Central memory CD8-positive, alpha-beta T cell (primary cell): Measurements from ENCODE around the gene PEAR1.

Source experiments
- ATAC-seq: fragments of 150-1000 bp; cut with Tn5 transposase; replicated peaks from 2 replicates; pipeline ENCODE4 v1.10.0; 2022; ENCODE audit warnings: mild to moderate bottlenecking, moderate FRiP score, moderate number of reproducible peaks; ENCODE audit not compliant: poor library complexity, severe bottlenecking; ENCODE audit errors: extremely low read depth
- DNase-seq, 2 donors: peaks; one replicate each; pipeline ENCODE4 v3.0.0; 2021; ENCODE audit warnings: low spot score in 2 of 2
- H3K27ac Mint-ChIP-seq: one replicate; pipeline ENCODE4 v1.8.0; 2022; ENCODE audit warnings: low read depth, mild to moderate bottlenecking, moderate library complexity, mixed read lengths
- H3K27me3 Mint-ChIP-seq: one replicate; pipeline ENCODE4 v1.8.0; 2022; ENCODE audit warnings: mixed read lengths
- H3K36me3 Mint-ChIP-seq: one replicate; pipeline ENCODE4 v1.8.0; 2022; ENCODE audit warnings: mild to moderate bottlenecking, moderate library complexity, mixed read lengths; ENCODE audit not compliant: insufficient read depth
- H3K4me1 Mint-ChIP-seq: one replicate; pipeline ENCODE4 v1.8.0; 2022; ENCODE audit warnings: mixed read lengths
- H3K4me3 Mint-ChIP-seq: one replicate; pipeline ENCODE4 v1.8.0; 2022; ENCODE audit warnings: mild to moderate bottlenecking, moderate library complexity, mixed read lengths
- H3K9me3 Mint-ChIP-seq: one replicate; pipeline ENCODE4 v1.8.0; 2022; ENCODE audit warnings: mixed read lengths

PEAR1 gene

DNA sequence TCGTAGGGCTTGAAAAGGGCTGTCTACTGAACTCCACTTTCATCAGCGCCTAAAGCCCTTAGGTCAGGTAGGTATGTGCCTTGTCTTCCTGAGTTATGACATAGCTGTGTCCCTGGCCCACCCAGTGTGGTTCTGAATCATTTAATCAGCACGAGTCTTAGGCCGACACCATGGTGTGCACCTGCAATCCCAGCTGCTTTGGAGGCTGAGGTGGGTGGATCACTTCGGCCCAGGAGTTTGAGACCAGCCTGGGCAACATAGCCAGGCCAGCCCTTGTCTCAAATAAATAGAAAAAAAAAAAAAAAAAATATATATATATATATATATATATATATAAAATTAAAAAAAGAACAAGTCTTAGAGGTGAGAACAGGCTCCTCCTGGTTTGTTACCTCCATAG is 42.7 kb downstream of the PEAR1 start:
- ATAC-seq (no peak), DNase-seq (no peak)
- no peak overlapping the region for H3K27ac Mint-ChIP-seq
- no peak overlapping the region for H3K4me3 Mint-ChIP-seq
- H3K27me3 Mint-ChIP-seq = peaks cover 39% of the 10 kb centered on the region
- no peaks in the 10 kb centered on the region for H3K9me3 Mint-ChIP-seq
- no peaks in the 10 kb centered on the region for H3K4me1 Mint-ChIP-seq
- H3K36me3 Mint-ChIP-seq = peaks cover 2% of the 10 kb centered on the region

DNA sequence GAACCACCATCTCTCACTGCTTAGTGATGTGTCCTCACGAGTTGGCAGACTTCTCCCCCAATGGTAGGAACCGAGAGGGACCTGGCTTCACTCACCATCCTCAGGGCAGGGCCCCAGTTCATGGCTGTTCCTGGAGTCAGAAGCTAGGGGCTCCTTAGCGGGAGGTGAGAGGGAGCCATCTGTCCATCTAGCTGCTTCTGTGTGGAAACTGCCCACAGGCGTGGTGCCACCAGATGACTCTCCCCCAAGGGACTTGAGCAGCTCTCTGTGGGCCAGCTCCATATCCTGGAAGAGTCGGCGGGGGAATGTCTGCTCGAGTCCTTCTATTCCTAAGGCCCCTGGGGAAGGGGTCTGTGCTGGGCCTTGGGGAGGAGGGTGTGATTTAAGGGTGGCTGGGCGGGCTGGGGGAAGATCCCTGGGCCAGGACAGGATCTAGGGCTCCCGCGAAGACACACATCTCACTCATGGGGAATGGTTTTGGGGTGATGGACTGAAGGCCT is 43.3 kb downstream of the PEAR1 start:
- H3K27me3 Mint-ChIP-seq = peaks cover 38% of the 10 kb centered on the region
- no peak for ATAC-seq
- no peaks in the 10 kb centered on the region for H3K9me3 Mint-ChIP-seq
- H3K36me3 Mint-ChIP-seq = peaks cover 2% of the 10 kb centered on the region
- DNase-seq = no peak
- H3K4me1 Mint-ChIP-seq = no peaks in the 10 kb centered on the region
- no peak overlapping the region for H3K27ac Mint-ChIP-seq
- no peak overlapping the region for H3K4me3 Mint-ChIP-seq

DNA sequence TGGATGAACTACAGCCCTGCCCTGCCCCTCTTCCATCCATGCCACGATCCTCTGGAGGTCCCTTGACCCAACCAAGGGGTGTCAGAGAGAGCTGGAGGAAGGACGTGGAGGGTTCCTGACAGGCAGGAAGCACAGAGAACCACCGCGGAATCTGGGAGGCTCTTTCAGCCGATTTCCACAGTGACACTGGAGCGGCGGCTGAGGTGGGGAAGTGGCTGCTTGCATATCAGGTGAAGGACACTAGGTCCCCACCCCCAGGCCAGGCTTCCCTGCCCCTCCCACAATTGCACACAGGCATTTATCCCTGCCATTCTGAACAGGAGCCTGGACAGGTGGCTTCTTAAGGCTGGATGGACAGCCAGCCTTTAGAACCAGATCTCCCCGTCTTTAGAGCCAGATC is 44.4 kb downstream of the PEAR1 start:
- Mint-ChIP-seq H3K4me1 (no peaks in the 10 kb centered on the region), H3K36me3 (peaks cover 2% of the 10 kb centered on the region), H3K27ac (no peak overlapping the region), H3K4me3 (no peak overlapping the region), H3K27me3 (peaks cover 26% of the 10 kb centered on the region), H3K9me3 (no peaks in the 10 kb centered on the region)
- no peak for DNase-seq
- ATAC-seq = no peak

DNA sequence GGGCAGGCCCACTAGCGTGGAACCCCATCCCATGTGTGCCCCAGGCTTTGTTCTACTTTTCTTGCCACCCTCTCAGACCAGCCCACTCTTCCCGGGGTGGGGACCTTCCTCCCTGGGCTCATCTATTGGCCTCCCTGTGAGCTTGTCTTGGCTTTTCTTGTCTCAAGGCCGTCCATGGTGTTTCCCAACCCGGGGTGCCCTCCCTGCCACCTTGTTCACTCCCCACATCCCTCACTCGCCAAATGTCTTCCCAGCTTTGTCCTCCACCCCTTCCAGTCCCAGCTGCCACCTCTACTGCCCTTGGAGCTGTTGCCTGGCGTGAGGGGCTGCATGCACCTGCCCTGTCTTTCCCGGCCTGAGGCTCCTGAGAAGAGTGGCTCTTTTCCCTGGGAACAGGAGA is 45.3 kb downstream of the PEAR1 start:
- H3K27ac Mint-ChIP-seq = no peak overlapping the region
- ATAC-seq = no peak
- H3K36me3 Mint-ChIP-seq = peaks cover 2% of the 10 kb centered on the region
- H3K9me3 Mint-ChIP-seq = no peaks in the 10 kb centered on the region
- H3K4me1 Mint-ChIP-seq = no peaks in the 10 kb centered on the region
- no peak for DNase-seq
- peaks cover 17% of the 10 kb centered on the region for H3K27me3 Mint-ChIP-seq
- no peak overlapping the region for H3K4me3 Mint-ChIP-seq

DNA sequence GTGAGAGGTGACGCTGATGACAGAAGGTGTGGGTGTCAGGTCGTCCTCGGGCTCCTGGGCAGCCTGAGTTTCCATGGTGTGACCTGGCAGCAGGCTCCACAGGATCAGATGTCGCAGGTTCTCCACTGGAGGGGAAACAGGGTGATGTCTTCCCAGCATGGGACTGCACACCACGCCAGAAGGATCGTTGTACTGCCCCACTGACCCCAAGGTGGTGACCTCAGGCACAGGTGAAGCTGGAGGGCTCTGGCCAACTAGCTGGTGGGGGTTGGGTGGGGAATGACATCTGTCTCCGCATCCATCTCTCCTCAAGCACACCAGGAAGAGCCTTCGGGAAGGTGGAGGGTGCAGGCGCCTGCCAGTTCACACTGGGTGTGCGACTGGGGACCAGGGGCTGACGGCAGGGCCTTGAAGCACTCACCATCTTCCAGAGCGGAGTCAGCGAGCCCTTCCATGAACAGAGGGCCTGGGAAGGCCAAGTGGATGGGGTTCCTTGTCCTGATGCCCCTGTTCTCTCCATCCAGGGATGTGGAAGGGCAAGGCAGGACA is 46.3 kb downstream of the PEAR1 start:
- no peak overlapping the region for H3K4me3 Mint-ChIP-seq
- H3K4me1 Mint-ChIP-seq = no peaks in the 10 kb centered on the region
- H3K9me3 Mint-ChIP-seq = no peaks in the 10 kb centered on the region
- ATAC-seq (no peak), DNase-seq (no peak)
- H3K27me3 Mint-ChIP-seq = peaks cover 17% of the 10 kb centered on the region
- peaks cover 2% of the 10 kb centered on the region for H3K36me3 Mint-ChIP-seq
- no peak overlapping the region for H3K27ac Mint-ChIP-seq

DNA sequence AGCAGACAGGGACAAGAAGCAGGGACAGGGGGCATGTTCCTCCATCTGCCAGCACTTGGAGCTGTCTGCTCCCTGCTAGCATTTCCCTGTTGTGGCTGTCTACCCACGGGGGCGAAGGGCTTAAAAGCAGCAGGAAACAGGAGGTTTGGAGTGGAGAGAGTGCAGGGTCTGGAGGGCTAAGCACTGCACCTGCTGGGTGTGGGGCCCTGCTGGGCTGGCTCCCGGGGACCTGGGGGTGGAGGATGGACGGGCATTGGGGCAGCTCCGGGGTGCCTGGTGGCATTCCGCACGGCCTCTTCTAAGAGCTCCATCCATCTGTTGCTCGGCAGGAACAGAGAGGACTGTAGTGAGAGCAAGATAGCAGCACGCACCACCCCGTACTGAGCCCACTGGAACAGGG is 48.2 kb downstream of the PEAR1 start:
- no peak for DNase-seq
- no peak for ATAC-seq
- Mint-ChIP-seq H3K4me3 (no peak overlapping the region), H3K27ac (no peak overlapping the region), H3K9me3 (no peaks in the 10 kb centered on the region), H3K27me3 (peaks cover 17% of the 10 kb centered on the region), H3K36me3 (peaks cover 4% of the 10 kb centered on the region), H3K4me1 (no peaks in the 10 kb centered on the region)

DNA sequence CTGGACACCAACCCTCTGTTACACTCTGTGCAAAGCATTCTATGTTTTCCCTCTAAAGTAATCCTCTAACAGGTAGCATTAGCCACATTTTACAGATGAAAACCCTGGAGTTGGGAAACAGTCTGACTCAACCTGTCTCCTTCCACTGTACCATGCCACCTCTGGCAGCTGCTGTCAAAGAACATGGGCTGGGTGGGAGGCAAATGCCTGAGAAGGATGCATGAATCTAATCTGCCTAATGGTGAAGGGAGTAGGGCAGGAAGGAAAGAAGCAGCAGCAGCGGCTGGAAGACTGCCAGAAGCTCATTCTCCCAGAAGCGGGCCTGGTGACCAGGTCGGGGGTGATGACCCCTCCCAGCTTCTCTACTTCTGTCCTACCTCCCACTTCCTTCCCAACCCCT is 48.7 kb downstream of the PEAR1 start:
- Mint-ChIP-seq H3K27me3 (peaks cover 17% of the 10 kb centered on the region), H3K4me3 (no peak overlapping the region), H3K36me3 (peaks cover 4% of the 10 kb centered on the region), H3K9me3 (no peaks in the 10 kb centered on the region), H3K27ac (no peak overlapping the region), H3K4me1 (no peaks in the 10 kb centered on the region)
- ATAC-seq = no peak
- DNase-seq = no peak

DNA sequence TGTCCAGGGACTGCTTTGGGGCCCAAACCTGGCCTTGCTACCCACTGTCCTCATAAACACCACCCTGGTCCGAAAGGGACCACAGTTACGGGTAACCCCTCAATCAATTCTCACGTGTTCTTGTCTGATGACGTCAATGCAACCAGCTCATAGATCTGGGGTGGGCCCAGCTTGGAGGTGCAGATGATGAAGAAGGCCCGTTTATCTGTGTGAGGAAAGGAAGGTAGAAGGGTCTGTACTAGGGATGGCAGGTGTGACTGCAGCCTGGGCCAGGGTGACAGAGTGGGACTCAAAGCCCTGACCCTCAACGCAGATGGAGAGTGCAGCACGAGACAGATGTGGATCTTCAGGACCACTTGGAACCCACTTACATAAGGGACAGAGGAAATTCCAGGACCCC is 49.1 kb downstream of the PEAR1 start:
- Mint-ChIP-seq H3K9me3 (no peaks in the 10 kb centered on the region), H3K27ac (no peak overlapping the region), H3K4me1 (no peaks in the 10 kb centered on the region), H3K27me3 (peaks cover 17% of the 10 kb centered on the region), H3K4me3 (no peak overlapping the region), H3K36me3 (peaks cover 4% of the 10 kb centered on the region)
- DNase-seq (no peak), ATAC-seq (no peak)

DNA sequence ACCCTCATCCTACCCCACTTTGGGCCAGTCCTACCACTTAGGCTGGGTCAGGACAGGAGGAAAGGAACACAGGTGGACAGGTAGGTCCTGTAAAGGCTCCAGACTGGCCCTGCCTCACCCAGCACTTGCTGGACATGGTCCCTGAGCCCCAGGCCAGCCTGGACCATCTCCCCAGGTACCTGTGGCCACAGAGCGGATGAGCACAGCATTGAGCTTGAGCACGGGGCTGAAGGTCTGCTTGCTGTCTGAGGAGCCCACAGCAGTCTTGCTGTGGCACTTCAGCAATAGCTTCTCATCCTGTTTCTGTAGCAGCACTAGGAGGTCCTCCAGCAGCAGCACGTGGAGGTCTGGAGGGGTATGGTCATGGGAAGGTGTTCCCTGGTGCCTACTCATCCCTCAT is 50.2 kb downstream of the PEAR1 start:
- H3K27ac Mint-ChIP-seq = no peak overlapping the region
- no peaks in the 10 kb centered on the region for H3K4me1 Mint-ChIP-seq
- DNase-seq (no peak), ATAC-seq (no peak)
- H3K4me3 Mint-ChIP-seq = no peak overlapping the region
- peaks cover 4% of the 10 kb centered on the region for H3K36me3 Mint-ChIP-seq
- no peaks in the 10 kb centered on the region for H3K9me3 Mint-ChIP-seq
- H3K27me3 Mint-ChIP-seq = peaks cover 17% of the 10 kb centered on the region

DNA sequence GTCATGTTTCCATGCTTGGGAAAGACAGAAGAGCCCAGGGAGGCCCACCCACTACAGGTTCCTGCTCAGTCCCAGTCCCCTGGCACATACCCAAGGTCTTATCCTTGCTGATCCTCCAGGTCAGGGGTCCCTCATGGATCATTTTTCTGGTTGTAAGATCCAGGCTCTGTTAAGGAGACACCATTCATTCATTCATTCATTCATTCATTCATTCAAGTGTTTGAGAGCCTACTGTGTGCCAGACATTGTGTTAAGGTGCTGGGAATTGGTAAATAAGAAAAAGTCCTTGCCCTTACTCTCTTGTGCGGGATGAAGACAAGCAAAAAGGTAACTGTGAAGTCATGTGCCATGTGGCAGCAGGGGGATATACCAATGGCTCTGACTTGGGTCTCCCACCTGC is 50.8 kb downstream of the PEAR1 start:
- Mint-ChIP-seq H3K4me1 (no peaks in the 10 kb centered on the region), H3K9me3 (no peaks in the 10 kb centered on the region), H3K4me3 (no peak overlapping the region), H3K36me3 (peaks cover 4% of the 10 kb centered on the region), H3K27me3 (peaks cover 17% of the 10 kb centered on the region), H3K27ac (no peak overlapping the region)
- ATAC-seq (no peak), DNase-seq (no peak)

DNA sequence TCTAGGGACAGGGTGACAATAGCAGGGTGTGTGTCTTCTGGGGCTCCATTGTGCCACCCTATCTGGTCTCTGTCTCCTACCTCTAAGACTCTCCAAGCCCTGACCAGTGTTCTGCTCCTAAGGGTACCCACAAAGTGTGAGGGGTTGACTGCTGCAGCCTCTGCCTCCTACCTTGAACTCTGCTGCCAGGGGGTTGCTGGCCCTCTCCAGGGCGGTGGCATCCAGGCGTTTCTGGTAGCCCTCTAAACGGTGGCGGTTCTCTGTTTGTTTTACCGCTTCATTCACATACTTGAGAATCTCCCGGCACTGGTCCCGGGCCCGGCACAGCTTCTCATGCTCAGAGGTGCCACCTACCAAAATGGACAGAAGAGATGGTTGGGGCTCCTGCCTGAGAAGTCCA is 51.3 kb downstream of the PEAR1 start:
- ATAC-seq (no peak), DNase-seq (no peak)
- Mint-ChIP-seq H3K27ac (no peak overlapping the region), H3K9me3 (no peaks in the 10 kb centered on the region), H3K4me1 (no peaks in the 10 kb centered on the region), H3K36me3 (peaks cover 4% of the 10 kb centered on the region), H3K4me3 (no peak overlapping the region), H3K27me3 (peaks cover 17% of the 10 kb centered on the region)

DNA sequence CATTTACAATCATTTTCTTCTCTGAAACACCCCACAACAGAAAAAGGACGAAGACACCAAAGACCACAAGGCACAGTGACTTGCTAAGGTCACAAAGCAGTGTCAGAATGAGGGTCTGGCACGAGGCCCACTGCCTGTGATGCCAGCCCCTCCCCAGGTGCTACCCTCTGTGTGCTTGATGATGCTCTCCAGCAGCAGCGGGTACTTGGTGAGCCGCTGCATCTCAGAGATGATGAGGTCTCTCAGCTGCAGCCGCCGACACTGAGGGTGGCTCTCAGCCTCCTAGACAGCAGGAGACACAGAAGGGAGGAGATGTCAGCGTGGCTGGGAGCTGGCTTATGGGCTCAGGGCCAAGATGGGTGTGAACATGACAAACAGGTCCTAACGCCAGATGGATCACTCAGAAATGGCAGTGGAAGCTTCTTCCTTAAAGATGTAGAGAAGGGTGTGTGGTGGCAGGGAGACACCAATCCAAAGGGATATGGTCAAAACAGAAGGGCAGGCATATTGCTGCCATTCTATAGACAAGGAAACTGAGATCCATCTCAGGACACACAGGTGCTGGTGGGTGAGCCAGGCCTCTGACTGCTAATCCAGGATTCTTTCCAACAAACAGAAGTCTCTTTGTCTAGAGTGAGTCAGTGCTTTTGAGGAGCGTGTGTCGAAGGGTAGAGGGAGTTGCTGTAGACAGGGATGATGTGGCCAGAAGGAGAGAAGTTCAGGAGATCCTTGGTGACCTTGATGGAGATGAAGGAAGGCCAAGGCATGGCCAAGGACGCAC is 52.6 kb downstream of the PEAR1 start:
- Mint-ChIP-seq H3K36me3 (peaks cover 4% of the 10 kb centered on the region), H3K27ac (no peak overlapping the region), H3K4me1 (no peaks in the 10 kb centered on the region), H3K27me3 (peaks cover 5% of the 10 kb centered on the region), H3K4me3 (no peak overlapping the region), H3K9me3 (no peaks in the 10 kb centered on the region)
- ATAC-seq (no peak), DNase-seq (no peak)

DNA sequence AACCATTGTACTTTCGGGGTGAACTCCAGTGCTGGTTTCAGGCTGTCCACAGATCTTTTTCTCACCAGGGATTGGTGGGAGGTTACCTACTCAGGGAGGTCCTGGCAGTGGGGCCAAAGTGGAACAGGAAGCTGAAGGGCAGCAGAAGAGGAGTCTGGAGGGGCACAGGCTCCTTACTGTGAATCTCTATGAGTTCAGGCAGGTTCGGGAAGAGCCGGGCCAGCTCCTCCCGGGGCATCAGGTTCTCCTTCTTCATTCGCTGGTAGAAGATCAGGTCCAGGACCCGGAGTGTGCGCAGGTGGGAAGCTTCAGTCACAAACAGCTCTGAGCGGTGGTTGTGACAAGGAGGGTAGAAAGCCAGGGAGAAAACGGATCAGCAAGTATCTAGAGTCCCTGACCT is 53.6 kb downstream of the PEAR1 start:
- no peak for ATAC-seq
- Mint-ChIP-seq H3K36me3 (peaks cover 7% of the 10 kb centered on the region), H3K4me3 (no peak overlapping the region), H3K4me1 (no peaks in the 10 kb centered on the region), H3K27ac (no peak overlapping the region), H3K9me3 (no peaks in the 10 kb centered on the region), H3K27me3 (no peaks in the 10 kb centered on the region)
- no peak for DNase-seq
